OCI-LY1 (cell line): ENCODE results near the gene FRMD1.

Experiments used
- H2AFZ ChIP-seq: fragments of 200-600 bp; sonication (generic), shearing (Covaris generic); 2 replicates; pipeline ENCODE4 v1.6.0; 2014; ENCODE audit warnings: antibody characterized with exemption, mild to moderate bottlenecking, low read length
- H3F3A ChIP-seq: fragments of 200-600 bp; sonication (generic), shearing (Covaris generic); 2 replicates; pipeline ENCODE4 v1.6.0; 2014; ENCODE audit warnings: mild to moderate bottlenecking, antibody characterized with exemption, low read length, moderate library complexity; ENCODE audit not compliant: insufficient read depth
- H3K27ac ChIP-seq: fragments of 200-600 bp; sonication (generic); 2 replicates; pipeline ENCODE4 v1.5.1; 2014; ENCODE audit warnings: low read length, mixed run types, mild to moderate bottlenecking, low read depth; ENCODE audit not compliant: poor library complexity, severe bottlenecking
- H3K27me3 ChIP-seq: fragments of 200-600 bp; sonication (generic); 2 replicates; pipeline ENCODE4 v1.6.0; 2014; ENCODE audit warnings: antibody characterized with exemption, mild to moderate bottlenecking, low read length, moderate library complexity; ENCODE audit not compliant: insufficient read depth
- H3K36me3 ChIP-seq: fragments of 200-600 bp; sonication (generic); 2 replicates; pipeline ENCODE4 v1.6.1; 2014; ENCODE audit warnings: mild to moderate bottlenecking, antibody characterized with exemption, low read length, moderate library complexity, mixed read lengths; ENCODE audit not compliant: insufficient read depth
- H3K4me1 ChIP-seq: fragments of 200-600 bp; sonication (generic); 2 replicates; pipeline ENCODE4 v1.5.1; 2014; ENCODE audit warnings: mild to moderate bottlenecking, low read length, moderate library complexity; ENCODE audit not compliant: insufficient read depth, severe bottlenecking
- H3K4me2 ChIP-seq: fragments of 200-600 bp; sonication (generic), shearing (Covaris generic); 2 replicates; pipeline ENCODE4 v1.6.1; 2014; ENCODE audit warnings: low read length
- H3K4me3 ChIP-seq: fragments of 200-600 bp; sonication (generic); 2 replicates; pipeline ENCODE4 v1.5.1; 2014; ENCODE audit warnings: low read length, low read depth, mild to moderate bottlenecking, mixed read lengths; ENCODE audit not compliant: poor library complexity, severe bottlenecking
- H3K79me2 ChIP-seq: fragments of 200-600 bp; shearing (Covaris generic); 2 replicates; pipeline ENCODE4 v1.6.1; 2016; ENCODE audit warnings: mixed run types, low read length, mixed read lengths; ENCODE audit not compliant: insufficient read depth
- H3K9ac ChIP-seq: fragments of 200-600 bp; sonication (generic), shearing (Covaris generic); 2 replicates; pipeline ENCODE4 v1.6.1; 2014; ENCODE audit warnings: mild to moderate bottlenecking, low read length, mixed read lengths
- H3K9me2 ChIP-seq: fragments of 200-600 bp; sonication (generic), shearing (Covaris generic); 2 replicates; pipeline ENCODE4 v1.6.1; 2014; ENCODE audit warnings: low read depth, mild to moderate bottlenecking, low read length, mixed read lengths
- H3K9me3 ChIP-seq: fragments of 200-600 bp; shearing (Covaris generic); 2 replicates; pipeline ENCODE4 v1.6.1; 2014; ENCODE audit warnings: low read length, mixed read lengths
- H4K20me1 ChIP-seq: fragments of 200-600 bp; sonication (generic), shearing (Covaris generic); 2 replicates; pipeline ENCODE4 v1.6.0; 2016; ENCODE audit warnings: mild to moderate bottlenecking, low read length; ENCODE audit not compliant: insufficient read depth
- CTCF ChIP-seq: fragments of 200-600 bp; sonication (generic), shearing (Covaris generic); IDR thresholded peaks from 2 replicates; pipeline ENCODE4 v1.5.1; 2017; ENCODE audit warnings: mild to moderate bottlenecking, antibody characterized with exemption, low read length, moderate library complexity, mixed read lengths
- EZH2 ChIP-seq: fragments of 200-600 bp; sonication (generic), shearing (Covaris generic); IDR thresholded peaks from 2 replicates; pipeline ENCODE4 v1.8.0; 2017; ENCODE audit warnings: borderline replicate concordance, mixed run types, mild to moderate bottlenecking, antibody characterized with exemption, low read length, moderate library complexity, mixed read lengths

Gene FRMD1

DNA sequence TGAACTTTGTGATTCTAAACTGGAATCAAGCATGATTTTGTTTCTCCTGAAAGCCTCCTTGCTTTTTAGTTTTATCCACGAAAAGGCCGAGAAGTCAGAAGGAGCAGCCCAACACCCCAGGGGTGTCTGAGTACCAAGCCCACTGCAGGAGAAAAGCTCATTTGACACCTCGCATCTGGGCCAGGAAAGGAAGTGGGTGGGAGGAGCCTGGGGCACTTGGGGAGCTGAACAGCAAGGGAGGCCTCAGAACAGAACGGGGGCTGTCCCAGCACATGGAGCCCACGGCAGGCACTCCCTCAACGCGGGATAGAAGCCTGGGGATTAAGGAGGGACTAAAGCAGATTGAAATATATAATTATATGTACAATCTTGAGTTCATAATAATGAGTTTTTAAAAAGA lies 75.0 kb downstream of the FRMD1 start:
- no peaks in the 10 kb centered on the region for H3K79me2 ChIP-seq
- no peak overlapping the region for H3K27ac ChIP-seq
- H3K9me2 ChIP-seq = no peaks in the 10 kb centered on the region
- H3F3A ChIP-seq = no peaks in the 10 kb centered on the region
- no peaks in the 10 kb centered on the region for H3K27me3 ChIP-seq
- no peak overlapping the region for H3K9ac ChIP-seq
- H4K20me1 ChIP-seq = no peaks in the 10 kb centered on the region
- TF ChIP-seq EZH2 (no peak), CTCF (no peak)
- no peak overlapping the region for H3K4me2 ChIP-seq
- no peak overlapping the region for H2AFZ ChIP-seq
- H3K36me3 ChIP-seq = no peaks in the 10 kb centered on the region
- H3K4me3 ChIP-seq = no peak overlapping the region
- no peaks in the 10 kb centered on the region for H3K4me1 ChIP-seq
- H3K9me3 ChIP-seq = no peaks in the 10 kb centered on the region
